Fibroblast of skin of right biceps (primary cell): ENCODE measurements around the gene MATCAP1.

Experiments
- DNase-seq: peaks from one replicate; pipeline ENCODE4 v3.0.0-alpha.2; 2013

The MATCAP1 gene

GRCh38 chr16:67207249-67208091 is 23.7 kb upstream of the MATCAP1 start:
- DNase-seq, result peak; percentile 46

GRCh38 chr16:67206838-67207248 is 23.1 kb upstream of the MATCAP1 start:
- no peak for DNase-seq

GRCh38 chr16:67206129-67206837 is 22.5 kb upstream of the MATCAP1 start:
- no peak for DNase-seq

GRCh38 chr16:67204076-67204475 is 20.3 kb upstream of the MATCAP1 start:
- no peak for DNase-seq

GRCh38 chr16:67202956-67203493 is 19.3 kb upstream of the MATCAP1 start:
- DNase-seq, result no peak

- DNase-seq, result no peak
Observed at GRCh38 chr16:67202426-67202825, 18.7 kb upstream of the MATCAP1 start.

GRCh38 chr16:67201411-67202345 is 17.9 kb upstream of the MATCAP1 start:
- no peak for DNase-seq

GRCh38 chr16:67200491-67200890 is 16.7 kb upstream of the MATCAP1 start:
- DNase-seq, result no peak

GRCh38 chr16:67199808-67200198 is 16.0 kb upstream of the MATCAP1 start:
- DNase-seq, result no peak

GRCh38 chr16:67199011-67199807 is 15.4 kb upstream of the MATCAP1 start, which contains the start of gene ELMO3:
Gene ELMO3, plus strand, starts transcription at chr16:67199131. Its CDS starts 196 bp downstream, at chr16:67199327.
- no peak for DNase-seq

- DNase-seq, result peak; percentile 39
Observed at GRCh38 chr16:67198238-67198734, 14.5 kb upstream of the MATCAP1 start.

GRCh38 chr16:67197704-67198103 is 13.9 kb upstream of the MATCAP1 start:
- DNase-seq, result no peak

GRCh38 chr16:67196881-67197280 is 13.1 kb upstream of the MATCAP1 start:
- DNase-seq, result no peak

GRCh38 chr16:67195676-67196075 is 11.9 kb upstream of the MATCAP1 start:
- DNase-seq, result no peak

GRCh38 chr16:67194260-67194659 is 10.5 kb upstream of the MATCAP1 start:
- DNase-seq, result no peak

- DNase-seq, result no peak
Observed at GRCh38 chr16:67193536-67193935, 9.8 kb upstream of the MATCAP1 start.

- no peak for DNase-seq
Observed at GRCh38 chr16:67192781-67193361, 9.1 kb upstream of the MATCAP1 start.

GRCh38 chr16:67191995-67192681 is 8.4 kb upstream of the MATCAP1 start, which contains the start of gene E2F4:
Gene E2F4, plus strand, starts transcription at chr16:67192155. Its CDS starts 73 bp downstream, at chr16:67192228.
- peak; percentile 91 for DNase-seq

GRCh38 chr16:67191411-67191994 is 7.7 kb upstream of the MATCAP1 start:
- no peak for DNase-seq
